Daoy (cell line): ENCODE measurements around the gene PGLYRP1. TPM values are rescaled to one million over a fixed set of nuclear protein-coding genes. Genes with fewer than 3 reads are reported as not detected.

Source experiments
- DNase-seq: peaks from one replicate; pipeline ENCODE4 v3.0.0-alpha.2; 2015; ENCODE audit warnings: low read depth
- total RNA-seq: library from RNA; depleted of rRNA; stranded (reverse); fragments of >200 nt; shearing (Covaris generic); gene quantifications from 2 replicates; pipeline ENCODE4 v1.2.3, GENCODE V29; 2014; rRNA removed

The PGLYRP1 gene
- total RNA-seq, 1 experiment from 2014 or later = not detected

- DNase-seq = no peak
Observed at GRCh38 chr19:45971260-45971902, 51.5 kb downstream of the PGLYRP1 start.

- no peak for DNase-seq
Observed at GRCh38 chr19:45969676-45970075, 53.2 kb downstream of the PGLYRP1 start.

Other genes starting within 250 kb of the PGLYRP1 start
- 8.4 and 8.7 TPM in 2 replicates for gene DMPK, start 240.6 kb downstream of the PGLYRP1 start, total RNA-seq
- gene DMWD, start 230.2 kb downstream of the PGLYRP1 start, total RNA-seq = 16.7 and 22.1 TPM in 2 replicates
- gene RSPH6A, start 207.7 kb downstream of the PGLYRP1 start, total RNA-seq = 0.06 TPM in 1 of 2 replicates, not detected in the other
- gene SYMPK, start 159.9 kb downstream of the PGLYRP1 start, total RNA-seq = 33.0 and 55.8 TPM in 2 replicates
- gene FOXA3, start 158.7 kb downstream of the PGLYRP1 start, total RNA-seq = 2.1 and 2.6 TPM in 2 replicates
- 52.9 and 60.1 TPM in 2 replicates for gene IRF2BP1, start 136.9 kb downstream of the PGLYRP1 start, total RNA-seq
- gene MYPOP, start 120.4 kb downstream of the PGLYRP1 start, total RNA-seq = 0.09 and 2.5 TPM in 2 replicates
- not detected in 2 replicates for gene NANOS2, start 108.3 kb downstream of the PGLYRP1 start, total RNA-seq
- gene NOVA2, start 49.2 kb downstream of the PGLYRP1 start, total RNA-seq = not detected in 2 replicates
- gene CCDC61, start 27.6 kb downstream of the PGLYRP1 start, total RNA-seq = 5.5 and 7.7 TPM in 2 replicates
- gene IGFL4, start 17.9 kb upstream of the PGLYRP1 start, total RNA-seq = not detected in 2 replicates
- not detected in 2 replicates for gene IGFL3, start 101.6 kb upstream of the PGLYRP1 start, total RNA-seq
- not detected in 2 replicates for gene IGFL2, start 125.2 kb upstream of the PGLYRP1 start, total RNA-seq
- gene IGFL1, start 206.7 kb upstream of the PGLYRP1 start, total RNA-seq = not detected in 2 replicates